K562 (cell line): ENCODE data around the gene FGF12. TPM values are rescaled to one million over a fixed set of nuclear protein-coding genes. Genes with fewer than 3 reads are reported as not detected.

Experiments
- ATAC-seq: fragments of 200-7000 bp; cut with Tn5 transposase; 3 replicates; pipeline ENCODE4 v1.9.1; 2020; ENCODE audit warnings: moderate library complexity
- BruUV-seq: library from RNA; stranded (reverse); fragments of 400-500 nt; replicated peaks from 2 replicates; lab custom pipeline; 2021; lab: Mats Ljungman, UMichigan
- CTCF ChIA-PET: fragments of 300-600 bp; formaldehyde crosslinking; extraction: SDS; loops from one replicate; lab custom pipeline; 2021; ENCODE audit warnings: low intra/inter-chr PET ratio; lab: Yijun Ruan, JAX
- POLR2A ChIA-PET: fragments of 300-600, 350-650 bp; sonication (Branson Sonifier 250); formaldehyde crosslinking; extraction: SDS; loops from one replicate; lab custom pipeline; 2021; ENCODE audit warnings: antibody characterized with exemption, inconsistent platforms; lab: Yijun Ruan, JAX
- DNase-seq, 4 experiments: peaks; one replicate each; pipeline versions ENCODE4 v3.0.0 to v3.0.0-alpha.2; 2011 to 2018; ENCODE audit warnings: low spot score in 3 of 4, mixed read lengths in 3 of 4; ENCODE audit errors: extremely low read depth in 1 of 4
- FAIRE-seq: peaks from 2 replicates; lab custom pipeline; 2011; peaks lifted over from hg19 to GRCh38; lab: Jason Lieb, UNC
- H2AFZ ChIP-seq: 2 replicates; pipeline ENCODE4 v1.6.0; 2011; ENCODE audit warnings: low read depth, low read length, control low read depth, inconsistent platforms
- H3K27ac ChIP-seq: fragments of 200-600 bp; 3 replicates; pipeline ENCODE4 v1.8.0; 2011; ENCODE audit warnings: low read depth, mild to moderate bottlenecking, control low read depth, inconsistent platforms, low read length, moderate library complexity, mixed read lengths; ENCODE audit errors: extremely low read depth
- H3K27me3 ChIP-seq, 2 experiments: fragments of 300-600 bp in 1 of 2; 2 replicates in 1 of 2; 3 replicates in 1 of 2; pipeline versions ENCODE4 v1.6.0 to v1.8.0; 2011; ENCODE audit warnings: inconsistent platforms in 2 of 2, low read length in 2 of 2, mild to moderate bottlenecking in 1 of 2, mixed read lengths in 1 of 2, moderate library complexity in 1 of 2; ENCODE audit not compliant: control insufficient read depth in 2 of 2, insufficient read depth in 2 of 2
- H3K36me3 ChIP-seq: fragments of 300-600 bp; 3 replicates; pipeline ENCODE4 v1.8.0; 2011; ENCODE audit warnings: mild to moderate bottlenecking, low read length, inconsistent platforms; ENCODE audit not compliant: control insufficient read depth, insufficient read depth
- H3K4me1 ChIP-seq, 2 experiments: fragments of 200-600 bp in 1 of 2; replicated peaks in 1 of 2; 2 replicates in 1 of 2; 3 replicates in 1 of 2; pipeline versions ENCODE4 v1.5.1 to v1.8.0; 2011; ENCODE audit warnings: inconsistent platforms in 2 of 2, low read length in 2 of 2, mild to moderate bottlenecking in 1 of 2, mixed read lengths in 1 of 2, moderate library complexity in 1 of 2; ENCODE audit not compliant: control insufficient read depth in 2 of 2, insufficient read depth in 2 of 2
- H3K4me2 ChIP-seq: 2 replicates; pipeline ENCODE4 v1.6.1; 2011; ENCODE audit warnings: low read length, control low read depth, inconsistent platforms, mixed read lengths; ENCODE audit not compliant: insufficient read depth
- H3K4me3 ChIP-seq: fragments of 200-600 bp; sonication (generic), shearing (Covaris generic); 2 replicates; pipeline ENCODE4 v1.5.1; 2016; ENCODE audit warnings: control low read depth, inconsistent platforms
- H3K79me2 ChIP-seq: fragments of 200-600 bp; 3 replicates; pipeline ENCODE4 v1.8.0; 2011; ENCODE audit warnings: low read length, inconsistent platforms; ENCODE audit not compliant: control insufficient read depth, insufficient read depth
- H3K9ac ChIP-seq, 2 experiments: 2 replicates each; pipeline versions ENCODE4 v1.6.0 to v1.6.1; 2011; ENCODE audit warnings: low read depth in 2 of 2, low read length in 2 of 2, control low read depth in 1 of 2, inconsistent platforms in 1 of 2, mild to moderate bottlenecking in 1 of 2, mixed read lengths in 1 of 2; ENCODE audit not compliant: insufficient read depth in 1 of 2
- H3K9me1 ChIP-seq: one replicate; pipeline ENCODE4 v1.6.0; 2011; ENCODE audit warnings: inconsistent platforms, mild to moderate bottlenecking, low read length, moderate library complexity; ENCODE audit not compliant: control insufficient read depth, insufficient read depth
- H3K9me3 ChIP-seq: replicated peaks from 2 replicates; pipeline ENCODE4 v1.5.1; 2011; ENCODE audit warnings: low read depth, low read length, inconsistent platforms; ENCODE audit not compliant: control insufficient read depth, insufficient read depth
- H4K20me1 ChIP-seq: replicated peaks from 2 replicates; pipeline ENCODE4 v1.6.1; 2011; ENCODE audit warnings: low read length, inconsistent platforms, mixed read lengths; ENCODE audit not compliant: control insufficient read depth, insufficient read depth
- CBFA2T3 ChIP-seq: fragments of 450-650 bp; IDR thresholded peaks from 2 replicates; pipeline ENCODE4 v1.6.1; 2017
- CHD1 ChIP-seq: fragments of 200-600 bp; sonication (generic); IDR thresholded peaks from one replicate; pipeline ENCODE4 v1.6.1; 2012; ENCODE audit warnings: mild to moderate bottlenecking, moderate library complexity, low read length, inconsistent platforms
- E2F3 ChIP-seq: fragments of 250-450 bp; sonication (Bioruptor Pico); IDR thresholded peaks from 2 replicates; pipeline ENCODE4 v1.4.0; 2020; ENCODE audit warnings: mild to moderate bottlenecking
- FOXM1 ChIP-seq, 2 experiments: fragments of 450-650 bp in 1 of 2; sonication (generic) in 1 of 2; formaldehyde crosslinking in 1 of 2; IDR thresholded peaks; 2 replicates each; pipeline versions ENCODE4 v1.6.1 to v1.9.0; 2017 to 2022; ENCODE audit warnings: low read depth in 2 of 2, mild to moderate bottlenecking in 2 of 2, missing genetic modification reagents in 1 of 2, moderate library complexity in 1 of 2
- HCFC1 ChIP-seq: IDR thresholded peaks from 2 replicates; pipeline ENCODE4 v1.6.1; 2012; ENCODE audit warnings: low read depth, low read length, improper control_type of control experiment
- KHSRP ChIP-seq: fragments of 450-650 bp; IDR thresholded peaks from 2 replicates; pipeline ENCODE4 v1.6.1; 2017
- PTTG1 ChIP-seq: fragments of 450-650 bp; IDR thresholded peaks from 2 replicates; pipeline ENCODE4 v1.6.1; 2016; ENCODE audit warnings: low read depth, mild to moderate bottlenecking, missing genetic modification characterization, missing compliant biosample characterization
- RFX1 ChIP-seq: fragments of 450-650 bp; IDR thresholded peaks from 2 replicates; pipeline ENCODE4 v1.6.1; 2016; ENCODE audit warnings: mild to moderate bottlenecking, moderate library complexity
- RREB1 ChIP-seq: fragments of 250-450 bp; sonication (Bioruptor Pico); IDR thresholded peaks from 2 replicates; pipeline ENCODE4 v1.4.0; 2020
- TGIF2 ChIP-seq: sonication (generic); formaldehyde crosslinking; IDR thresholded peaks from 2 replicates; pipeline ENCODE4 v1.8.1; 2022; ENCODE audit warnings: mild to moderate bottlenecking, missing genetic modification reagents, moderate library complexity
- TOE1 ChIP-seq, 2 experiments: fragments of 450-650 bp in 1 of 2; sonication (generic) in 1 of 2; formaldehyde crosslinking in 1 of 2; IDR thresholded peaks; 2 replicates each; pipeline versions ENCODE4 v1.7.1 to v1.8.0; 2016 to 2022; ENCODE audit warnings: borderline replicate concordance in 2 of 2, mild to moderate bottlenecking in 2 of 2, antibody characterized with exemption in 1 of 2, inconsistent platforms in 1 of 2, low read depth in 1 of 2, missing genetic modification reagents in 1 of 2, moderate library complexity in 1 of 2
- ZNF431 ChIP-seq: sonication (generic); formaldehyde crosslinking; IDR thresholded peaks from 2 replicates; pipeline ENCODE4 v1.8.0; 2022; ENCODE audit warnings: mild to moderate bottlenecking, missing genetic modification reagents
- ZNF445 ChIP-seq: fragments of 250-450 bp; sonication (Bioruptor Pico); IDR thresholded peaks from 2 replicates; pipeline ENCODE4 v1.4.0; 2020; ENCODE audit warnings: low read depth, mild to moderate bottlenecking, moderate library complexity
- WGBS: fragments of 100-300 bp; shearing (Covaris generic); methylation state at CpG from one replicate; pipeline ENCODE4 v1.1.6; 2016; ENCODE audit warnings: low coverage, mixed read lengths; ENCODE audit not compliant: insufficient coverage; ENCODE audit errors: missing lambda C conversion rate; 5-methylcytosine and 5-hydroxymethylcytosine counted together
- in situ Hi-C: fragments of 300-500 bp; cut with MboI; formaldehyde crosslinking; loops from 4 replicates; pipeline ENCODE4 v1.15.0; 2018; ENCODE audit warnings: inconsistent platforms, mixed read lengths
- intact Hi-C: fragments of 100-400 bp; cut with micrococcal nuclease; formaldehyde crosslinking; loops from 2 replicates; pipeline ENCODE4 v1.14.2; 2022
- polyA plus RNA-seq, 8 experiments: library from polyadenylated mRNA; depleted of rRNA in 4 of 8; stranded (reverse) in 5 of 8; unstranded in 3 of 8; fragments of >200 nt; fragmentation: Nextera tagmentation in 2 of 8; fragmentation: Illumina TruSeq in 1 of 8; extraction: Ambion mirVana in 2 of 8; extraction: Trizol in 1 of 8; gene quantifications; 2 replicates each; pipeline versions ENCODE4 v1.2.1 to v1.2.3, GENCODE V29; 2011 to 2014; ENCODE audit warnings: inconsistent platforms in 1 of 8, missing spikeins in 1 of 8
- total RNA-seq, 7 experiments: library from RNA; depleted of rRNA in 6 of 7; stranded (reverse); fragments of >200 nt in 6 of 7; fragmentation: Illumina TruSeq in 2 of 7; extraction: Trizol in 2 of 7; gene quantifications; 2 replicates each; pipeline versions ENCODE4 v1.2.1 to v1.2.3, GENCODE V29; 2011 to 2021; ENCODE audit warnings: low replicate concordance in 1 of 7

FGF12 gene
- total and polyA plus RNA-seq, 9 of the 15 experiments (the other 6 are each of a cell fraction or from before 2014, with no cell fraction given): not detected

- intact Hi-C loops (no loop called here), in situ Hi-C loops (no loop called here)
- Histone ChIP-seq H3K27me3 (no peaks in the 10 kb centered on the region), H3K9me3 (no peaks in the 10 kb centered on the region), H3K9me1 (no peaks in the 10 kb centered on the region), H3K4me3 (no peak overlapping the region), H3K27ac (no peak overlapping the region), H3K36me3 (no peaks in the 10 kb centered on the region), H4K20me1 (no peaks in the 10 kb centered on the region), H3K79me2 (no peaks in the 10 kb centered on the region), H3K4me1 (no peaks in the 10 kb centered on the region), H2AFZ (no peak overlapping the region), H3K4me2 (no peak overlapping the region), H3K9ac (no peak overlapping the region)
- ATAC-seq: no peak
- no peak for FAIRE-seq
- 0% methylated on average over 5 of the region's 5 CpGs for WGBS
- CTCF ChIA-PET: no interaction called here
- TF ChIP-seq TOE1 (IDR thresholded peaks at IDR 0.05; ENCODE audit: borderline replicate concordance) (no peak), TOE1 (CRISPR knock-in tag; IDR thresholded peaks at IDR 0.05; ENCODE audit: borderline replicate concordance, low read depth) (no peak), ZNF445 (CRISPR knock-in tag) (no peak), FOXM1 (IDR thresholded peaks at IDR 0.05; ENCODE audit: low read depth) (no peak), FOXM1 (CRISPR knock-in tag; IDR thresholded peaks at IDR 0.05; ENCODE audit: low read depth) (no peak), KHSRP (no peak), CBFA2T3 (no peak), TGIF2 (CRISPR knock-in tag) (no peak), HCFC1 (no peak), CHD1 (no peak), ZNF431 (CRISPR knock-in tag) (no peak), PTTG1 (no peak), E2F3 (no peak), RREB1 (no peak), RFX1 (no peak)
- DNase-seq: no peak
- POLR2A ChIA-PET: no interaction called here
- no TSS peak for BruUV-seq
Measured at GRCh38 chr3:192545333-192545732, 182.0 kb downstream of the FGF12 start.
